SK-N-SH treated with all-trans-retinoic acid at 6 μM for 48 hours (cell line): Measurements from ENCODE around the gene SENP5.

Experiments
- ARNTL ChIP-seq: fragments of 450-650 bp; formaldehyde crosslinking; IDR thresholded peaks from 2 replicates; pipeline ENCODE4 v1.5.0; 2020; ENCODE audit warnings: low read depth, mild to moderate bottlenecking, moderate library complexity, borderline replicate concordance
- ESRRG ChIP-seq: fragments of 250-450 bp; sonication (Bioruptor Pico); IDR thresholded peaks from 2 replicates; pipeline ENCODE4 v1.6.1; 2021; ENCODE audit warnings: mild to moderate bottlenecking
- GLIS3 ChIP-seq: fragments of 250-450 bp; sonication (Bioruptor Pico); IDR thresholded peaks from 2 replicates; pipeline ENCODE4 v1.5.0; 2020; ENCODE audit warnings: mild to moderate bottlenecking, moderate library complexity
- ISL1 ChIP-seq: fragments of 250-450 bp; sonication (Bioruptor Pico); IDR thresholded peaks from 2 replicates; pipeline ENCODE4 v2.1.2; 2022; ENCODE audit warnings: mild to moderate bottlenecking, moderate library complexity
- OSR1 ChIP-seq: fragments of 250-450 bp; sonication (Bioruptor Pico); IDR thresholded peaks from 2 replicates; pipeline ENCODE4 v1.8.0; 2022; ENCODE audit warnings: moderate library complexity, mild to moderate bottlenecking, inconsistent platforms
- ZFP3 ChIP-seq: fragments of 250-450 bp; sonication (Bioruptor Pico); IDR thresholded peaks from 2 replicates; pipeline ENCODE4 v1.5.0; 2020; ENCODE audit warnings: mild to moderate bottlenecking, moderate library complexity
- ZNF70 ChIP-seq: fragments of 450-650 bp; formaldehyde crosslinking; IDR thresholded peaks from 2 replicates; pipeline ENCODE4 v1.5.0; 2020; ENCODE audit warnings: mild to moderate bottlenecking, moderate library complexity
- ZNF8 ChIP-seq: fragments of 450-650 bp; formaldehyde crosslinking; IDR thresholded peaks from 2 replicates; pipeline ENCODE4 v1.5.0; 2020; ENCODE audit warnings: mild to moderate bottlenecking, moderate library complexity
- TF ChIP-seq, protein P1 (sequence below): fragments of 250-450 bp; sonication (Bioruptor Pico); IDR thresholded peaks from 2 replicates; pipeline ENCODE4 v1.5.1; 2020; ENCODE audit warnings: low read depth, mild to moderate bottlenecking, moderate library complexity
- TF ChIP-seq, protein P2 (sequence below): fragments of 250-450 bp; sonication (Bioruptor Pico); IDR thresholded peaks from 2 replicates; pipeline ENCODE4 v1.8.0; 2020; ENCODE audit warnings: mild to moderate bottlenecking, moderate library complexity, borderline replicate concordance

DNA sequence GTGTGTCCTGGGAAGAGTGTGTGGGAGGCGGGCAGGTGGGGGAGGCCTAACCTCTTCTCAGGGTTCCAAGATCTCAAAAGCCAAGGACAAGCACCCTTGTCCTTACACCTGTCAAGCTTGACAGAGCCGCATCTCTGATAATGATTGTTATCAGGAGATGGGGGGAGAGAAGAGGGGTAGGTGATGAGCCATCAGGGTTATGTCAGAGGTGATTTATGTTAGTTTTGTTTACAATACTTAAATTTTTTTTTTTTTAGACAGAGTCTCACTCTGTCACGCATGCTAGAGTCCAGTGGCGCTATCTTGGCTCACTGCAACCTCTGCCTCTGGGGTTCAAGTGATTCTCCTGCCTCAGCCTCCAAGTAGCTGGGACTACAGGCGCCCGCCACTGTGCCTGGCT is 82.0 kb downstream of the SENP5 start:
- TF ChIP-seq, protein P1, sequence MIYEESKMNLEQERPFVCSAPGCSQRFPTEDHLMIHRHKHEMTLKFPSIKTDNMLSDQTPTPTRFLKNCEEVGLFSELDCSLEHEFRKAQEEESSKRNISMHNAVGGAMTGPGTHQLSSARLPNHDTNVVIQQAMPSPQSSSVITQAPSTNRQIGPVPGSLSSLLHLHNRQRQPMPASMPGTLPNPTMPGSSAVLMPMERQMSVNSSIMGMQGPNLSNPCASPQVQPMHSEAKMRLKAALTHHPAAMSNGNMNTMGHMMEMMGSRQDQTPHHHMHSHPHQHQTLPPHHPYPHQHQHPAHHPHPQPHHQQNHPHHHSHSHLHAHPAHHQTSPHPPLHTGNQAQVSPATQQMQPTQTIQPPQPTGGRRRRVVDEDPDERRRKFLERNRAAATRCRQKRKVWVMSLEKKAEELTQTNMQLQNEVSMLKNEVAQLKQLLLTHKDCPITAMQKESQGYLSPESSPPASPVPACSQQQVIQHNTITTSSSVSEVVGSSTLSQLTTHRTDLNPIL: no peak
- TF ChIP-seq OSR1 (CRISPR knock-in tag) (no peak), ESRRG (CRISPR knock-in tag) (no peak), ZFP3 (CRISPR knock-in tag) (no peak), ISL1 (CRISPR knock-in tag) (no peak), ARNTL (no peak), ZNF8 (CRISPR knock-in tag) (no peak), ZNF70 (CRISPR knock-in tag) (no peak), GLIS3 (CRISPR knock-in tag) (no peak)
- TF ChIP-seq, protein P2, sequence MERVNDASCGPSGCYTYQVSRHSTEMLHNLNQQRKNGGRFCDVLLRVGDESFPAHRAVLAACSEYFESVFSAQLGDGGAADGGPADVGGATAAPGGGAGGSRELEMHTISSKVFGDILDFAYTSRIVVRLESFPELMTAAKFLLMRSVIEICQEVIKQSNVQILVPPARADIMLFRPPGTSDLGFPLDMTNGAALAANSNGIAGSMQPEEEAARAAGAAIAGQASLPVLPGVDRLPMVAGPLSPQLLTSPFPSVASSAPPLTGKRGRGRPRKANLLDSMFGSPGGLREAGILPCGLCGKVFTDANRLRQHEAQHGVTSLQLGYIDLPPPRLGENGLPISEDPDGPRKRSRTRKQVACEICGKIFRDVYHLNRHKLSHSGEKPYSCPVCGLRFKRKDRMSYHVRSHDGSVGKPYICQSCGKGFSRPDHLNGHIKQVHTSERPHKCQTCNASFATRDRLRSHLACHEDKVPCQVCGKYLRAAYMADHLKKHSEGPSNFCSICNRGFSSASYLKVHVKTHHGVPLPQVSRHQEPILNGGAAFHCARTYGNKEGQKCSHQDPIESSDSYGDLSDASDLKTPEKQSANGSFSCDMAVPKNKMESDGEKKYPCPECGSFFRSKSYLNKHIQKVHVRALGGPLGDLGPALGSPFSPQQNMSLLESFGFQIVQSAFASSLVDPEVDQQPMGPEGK (CRISPR knock-in tag): no peak
